ENCODE measurements around the gene ARHGAP15.

Gene ARHGAP15

DNA sequence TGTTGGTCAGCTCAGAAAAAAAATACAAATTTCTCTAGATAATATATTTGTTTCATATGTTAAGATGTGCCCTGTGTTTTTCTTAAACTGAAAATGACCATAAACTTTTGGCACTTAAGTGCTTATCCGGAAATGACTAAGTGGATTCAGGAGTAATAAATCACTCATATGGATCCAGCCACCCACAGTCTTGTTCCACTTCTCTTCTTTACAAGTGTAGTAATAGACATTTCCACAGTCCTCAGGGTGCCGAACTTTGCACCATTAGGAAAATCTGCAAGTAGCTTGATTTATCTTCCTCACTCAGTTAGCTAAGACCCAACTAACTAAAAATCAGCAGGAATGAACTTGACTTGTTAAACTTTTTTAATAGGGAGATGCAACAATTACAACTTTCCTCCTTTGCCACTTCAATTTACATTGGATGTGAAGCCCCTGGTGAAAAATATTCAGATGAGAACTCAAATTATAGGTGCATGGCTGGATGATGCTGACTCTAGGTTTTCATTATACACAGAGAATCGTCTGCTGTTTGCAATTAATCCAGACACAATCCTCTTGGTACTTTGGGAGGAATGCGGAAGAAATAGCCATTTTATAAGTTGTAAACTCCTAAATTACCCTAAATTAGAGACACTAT, 322.5 kb downstream of the ARHGAP15 start:
- TF ChIP-seq, protein P1, sequence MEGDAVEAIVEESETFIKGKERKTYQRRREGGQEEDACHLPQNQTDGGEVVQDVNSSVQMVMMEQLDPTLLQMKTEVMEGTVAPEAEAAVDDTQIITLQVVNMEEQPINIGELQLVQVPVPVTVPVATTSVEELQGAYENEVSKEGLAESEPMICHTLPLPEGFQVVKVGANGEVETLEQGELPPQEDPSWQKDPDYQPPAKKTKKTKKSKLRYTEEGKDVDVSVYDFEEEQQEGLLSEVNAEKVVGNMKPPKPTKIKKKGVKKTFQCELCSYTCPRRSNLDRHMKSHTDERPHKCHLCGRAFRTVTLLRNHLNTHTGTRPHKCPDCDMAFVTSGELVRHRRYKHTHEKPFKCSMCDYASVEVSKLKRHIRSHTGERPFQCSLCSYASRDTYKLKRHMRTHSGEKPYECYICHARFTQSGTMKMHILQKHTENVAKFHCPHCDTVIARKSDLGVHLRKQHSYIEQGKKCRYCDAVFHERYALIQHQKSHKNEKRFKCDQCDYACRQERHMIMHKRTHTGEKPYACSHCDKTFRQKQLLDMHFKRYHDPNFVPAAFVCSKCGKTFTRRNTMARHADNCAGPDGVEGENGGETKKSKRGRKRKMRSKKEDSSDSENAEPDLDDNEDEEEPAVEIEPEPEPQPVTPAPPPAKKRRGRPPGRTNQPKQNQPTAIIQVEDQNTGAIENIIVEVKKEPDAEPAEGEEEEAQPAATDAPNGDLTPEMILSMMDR (conservative IDR thresholded peaks at IDR 0.05), result no peak
- no peak overlapping the region for H3K27ac ChIP-seq

DNA sequence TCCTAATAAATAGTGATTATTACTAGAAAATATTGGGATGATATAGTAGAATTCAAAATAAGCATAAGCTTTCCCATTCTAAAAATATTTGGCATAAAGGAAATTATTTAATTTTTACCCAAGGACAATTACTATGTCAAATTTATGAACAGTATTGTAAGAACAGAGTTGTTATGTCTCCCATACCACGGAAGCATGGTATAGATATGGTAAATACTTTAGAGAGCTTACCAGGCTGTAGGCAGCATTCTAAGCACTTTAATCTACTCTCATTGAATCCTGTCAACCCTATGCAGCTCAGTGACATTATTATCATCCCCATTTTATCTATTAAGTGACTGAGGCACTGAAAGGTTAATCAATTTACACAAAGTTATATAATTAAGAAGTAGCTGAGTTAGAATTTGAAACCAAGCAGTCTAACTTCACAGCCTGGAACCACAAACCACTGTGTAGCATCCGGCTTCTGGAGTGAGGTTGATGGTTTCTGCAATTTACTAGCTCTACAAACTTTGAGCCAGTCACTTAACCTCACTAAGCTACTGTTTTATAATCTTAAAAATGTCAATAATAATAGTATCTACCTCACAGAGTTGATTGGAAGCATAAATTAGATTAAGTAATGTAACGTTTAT, 323.7 kb downstream of the ARHGAP15 start:
- TF ChIP-seq, protein P1 (conservative IDR thresholded peaks at IDR 0.05), result no peak
- no peak overlapping the region for H3K27ac ChIP-seq

DNA sequence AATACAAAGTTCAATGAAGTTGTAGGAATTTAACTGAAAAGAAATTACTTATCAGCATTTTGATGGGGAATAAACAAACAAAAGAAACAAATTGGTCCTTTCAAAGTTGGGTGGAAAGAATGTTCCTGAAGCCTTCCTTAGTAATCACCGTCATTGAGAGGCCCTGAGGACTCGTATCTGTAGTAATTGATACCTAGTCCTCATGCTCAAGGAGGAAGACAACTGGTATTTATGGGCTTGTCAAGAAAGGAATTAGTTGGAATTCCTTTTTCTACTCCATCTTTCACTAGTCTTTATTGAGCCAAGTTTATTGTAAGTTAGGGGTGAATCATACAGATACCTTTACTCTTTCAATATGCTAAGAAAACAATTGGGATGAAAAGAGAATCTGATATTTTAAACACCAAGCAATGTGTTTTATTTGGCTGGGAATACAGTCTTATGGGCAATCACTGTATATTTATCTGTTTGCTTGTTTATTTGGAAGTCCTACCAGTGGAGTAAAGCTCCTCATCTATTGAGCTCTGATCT, 324.8 kb downstream of the ARHGAP15 start:
- H3K27ac ChIP-seq, result no peak overlapping the region
- TF ChIP-seq, protein P1 (conservative IDR thresholded peaks at IDR 0.05), result no peak

DNA sequence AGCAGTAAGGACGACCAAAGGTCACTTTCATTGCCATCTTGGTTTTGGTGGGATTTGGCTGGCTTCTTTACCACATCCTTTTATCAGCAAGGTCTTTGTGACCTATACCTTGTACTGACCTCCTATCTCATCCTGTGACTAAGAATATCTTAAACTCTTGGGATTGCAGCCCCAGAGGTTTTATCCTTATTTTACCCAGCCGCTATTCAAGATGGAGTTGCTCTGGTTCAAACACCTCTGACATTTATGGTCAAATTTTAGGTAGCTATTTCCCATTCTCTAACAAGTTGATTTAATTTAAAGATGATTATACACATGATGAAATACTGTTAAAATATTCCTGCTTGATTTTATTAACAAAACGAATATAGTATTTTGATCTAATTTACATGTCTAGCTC, 326.1 kb downstream of the ARHGAP15 start:
- no peak overlapping the region for H3K27ac ChIP-seq
- TF ChIP-seq, protein P1 (conservative IDR thresholded peaks at IDR 0.05), result no peak

DNA sequence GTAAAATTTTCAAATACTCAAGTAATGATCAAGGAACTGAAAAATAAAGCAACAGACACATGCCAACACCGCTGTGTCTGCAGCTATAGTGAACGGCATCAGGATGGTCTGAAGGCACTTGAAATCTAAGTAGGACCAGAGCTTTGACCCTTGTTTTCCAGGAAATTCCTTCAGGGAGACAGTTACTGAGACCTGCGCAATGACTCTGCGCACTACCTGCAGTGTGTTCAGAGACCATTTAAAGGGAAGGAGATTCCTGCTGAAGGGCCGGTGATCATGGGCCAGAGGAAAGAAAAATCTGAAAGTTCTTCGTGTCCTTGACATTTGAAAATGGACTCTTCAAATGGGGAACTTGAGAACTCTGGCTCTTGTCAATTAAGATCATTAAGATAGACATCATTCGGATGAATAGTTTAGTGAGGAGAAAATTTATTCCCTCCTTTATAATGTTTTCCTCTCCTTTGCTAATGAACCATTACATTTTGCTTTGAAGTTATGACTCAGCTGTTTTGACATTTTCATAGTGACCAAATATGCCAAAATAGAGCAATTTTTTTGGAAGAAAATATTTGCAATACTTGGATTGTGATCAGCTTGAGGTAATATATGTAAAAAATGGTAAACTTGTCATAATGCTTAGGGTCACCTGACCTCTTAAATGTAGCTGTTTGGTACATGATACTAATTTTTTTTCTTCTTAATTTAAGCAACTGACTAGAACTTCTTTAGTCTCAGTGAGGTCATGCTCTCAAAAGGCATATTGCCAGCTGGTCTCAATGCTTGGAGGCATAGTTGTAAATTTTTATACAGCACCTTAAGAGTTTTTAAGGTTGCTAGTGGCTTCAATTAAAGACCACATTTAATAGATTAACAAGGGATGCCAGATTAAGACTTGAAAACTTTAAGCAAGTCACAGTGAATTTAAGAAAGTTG, 329.3 kb downstream of the ARHGAP15 start:
- TF ChIP-seq, protein P1 (conservative IDR thresholded peaks at IDR 0.05), result no peak

DNA sequence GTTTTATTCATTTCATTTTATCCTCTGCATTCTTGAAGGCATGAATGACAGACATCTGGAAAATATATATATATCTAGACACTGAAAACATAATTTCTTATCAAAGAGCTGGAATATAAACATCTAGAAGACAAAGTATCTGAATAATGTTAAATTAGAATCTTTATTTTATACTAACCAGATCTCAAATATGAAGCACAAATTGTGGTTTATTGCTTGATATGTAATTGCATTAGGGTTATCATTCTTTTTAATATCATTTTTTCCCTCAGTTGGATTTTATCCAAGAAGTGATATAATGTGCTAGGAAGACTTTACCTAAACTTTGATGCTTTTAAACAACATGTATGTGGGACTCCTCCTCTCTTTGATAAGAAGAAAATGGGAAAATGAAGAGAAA, 331.2 kb downstream of the ARHGAP15 start:
- TF ChIP-seq, protein P1 (conservative IDR thresholded peaks at IDR 0.05), result no peak
- H3K27ac ChIP-seq, result no peak overlapping the region

More for the DNA sequence above, 329.3 kb downstream of the ARHGAP15 start:
- H3K27ac ChIP-seq, result no peak overlapping the region

DNA sequence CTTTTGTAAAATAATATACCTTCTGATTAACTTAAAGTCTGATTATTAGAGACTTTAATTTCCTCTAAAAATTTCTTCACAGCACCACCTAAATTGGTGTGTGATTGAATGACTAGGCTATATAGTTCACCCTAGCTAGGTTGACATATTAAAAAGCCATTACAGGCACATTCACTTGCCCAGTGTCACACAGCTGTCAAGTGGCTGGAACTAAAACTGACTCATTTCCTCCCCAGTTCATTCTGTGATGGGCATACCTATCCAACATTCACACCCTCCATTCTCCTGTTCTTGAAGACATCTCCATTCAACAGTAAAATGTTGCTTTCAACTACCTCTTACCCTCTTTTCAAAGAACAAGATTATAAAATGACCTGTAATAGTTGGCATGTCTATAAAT, 334.5 kb downstream of the ARHGAP15 start:
- TF ChIP-seq, protein P1 (conservative IDR thresholded peaks at IDR 0.05), result no peak
- H3K27ac ChIP-seq, result no peak overlapping the region
